K562 (cell line): Measurements from ENCODE around the gene CDCP2. TPM values are rescaled to one million over a fixed set of nuclear protein-coding genes. Genes with fewer than 3 reads are reported as not detected.

Source experiments
- ARID2 ChIP-seq: fragments of 450-650 bp; IDR thresholded peaks from 2 replicates; pipeline ENCODE4 v1.6.1; 2017; ENCODE audit warnings: antibody characterized with exemption, mild to moderate bottlenecking
- ASH1L ChIP-seq: fragments of 450-650 bp; IDR thresholded peaks from 2 replicates; pipeline ENCODE4 v1.6.1; 2018; ENCODE audit warnings: borderline replicate concordance, mild to moderate bottlenecking, low read depth; ENCODE audit not compliant: partially characterized antibody
- ATF7 ChIP-seq: fragments of 450-650 bp; IDR thresholded peaks from 2 replicates; pipeline ENCODE4 v1.7.1; 2014; ENCODE audit warnings: mild to moderate bottlenecking, moderate library complexity
- BMI1 ChIP-seq: fragments of 150-350 bp; IDR thresholded peaks from 2 replicates; pipeline ENCODE4 v1.6.1; 2014; ENCODE audit warnings: low read length
- CXXC5 ChIP-seq: fragments of 250-450 bp; sonication (Bioruptor Pico); IDR thresholded peaks from 2 replicates; pipeline ENCODE4 v1.8.0; 2022; ENCODE audit warnings: inconsistent platforms, mild to moderate bottlenecking, moderate library complexity
- E2F3 ChIP-seq: fragments of 250-450 bp; sonication (Bioruptor Pico); IDR thresholded peaks from 2 replicates; pipeline ENCODE4 v1.4.0; 2020; ENCODE audit warnings: mild to moderate bottlenecking
- ELF1 ChIP-seq: fragments of 200-800 bp; sonication (Bioruptor generic); IDR thresholded peaks from 2 replicates; pipeline ENCODE4 v1.6.1; 2016; ENCODE audit warnings: missing genetic modification characterization, missing compliant biosample characterization
- FOXP1 ChIP-seq: sonication (generic); formaldehyde crosslinking; IDR thresholded peaks from 2 replicates; pipeline ENCODE4 v1.8.0; 2022; ENCODE audit warnings: mild to moderate bottlenecking, missing genetic modification reagents
- GABPB1 ChIP-seq: sonication (generic); formaldehyde crosslinking; IDR thresholded peaks from 2 replicates; pipeline ENCODE4 v1.8.0; 2022; ENCODE audit warnings: mild to moderate bottlenecking, missing genetic modification reagents
- GTF3C2 ChIP-seq: IDR thresholded peaks from 3 replicates; pipeline ENCODE4 v1.6.1; 2011; ENCODE audit warnings: borderline replicate concordance, mild to moderate bottlenecking, moderate library complexity; ENCODE audit not compliant: insufficient read length; ENCODE audit errors: extremely low read depth
- KDM5B ChIP-seq: fragments of 200-600 bp; sonication (generic); IDR thresholded peaks from 2 replicates; pipeline ENCODE4 v1.6.1; 2012; ENCODE audit warnings: low read depth, mild to moderate bottlenecking, moderate library complexity, low read length, control low read depth, inconsistent platforms; ENCODE audit not compliant: insufficient replicate concordance
- MAZ ChIP-seq, 2 experiments: fragments of 450-650 bp in 1 of 2; sonication (generic) in 1 of 2; formaldehyde crosslinking; IDR thresholded peaks in 1 of 2; conservative IDR thresholded peaks in 1 of 2; 2 replicates each; pipeline versions ENCODE4 v1.4.0 to v1.5.0; 2020; ENCODE audit warnings: mild to moderate bottlenecking in 1 of 2, missing genetic modification reagents in 1 of 2
- NFATC3 ChIP-seq: fragments of 450-650 bp; IDR thresholded peaks from 2 replicates; pipeline ENCODE4 v1.6.1; 2017; ENCODE audit warnings: mild to moderate bottlenecking
- NR1H2 ChIP-seq: sonication (generic); formaldehyde crosslinking; IDR thresholded peaks from 2 replicates; pipeline ENCODE4 v1.4.0; 2020; ENCODE audit warnings: mild to moderate bottlenecking, missing genetic modification reagents
- POLR3G ChIP-seq: IDR thresholded peaks from 2 replicates; pipeline ENCODE4 v1.6.1; 2011; ENCODE audit not compliant: insufficient read length, insufficient replicate concordance; ENCODE audit errors: extremely low read depth
- RAD21 ChIP-seq, 2 experiments: fragments of 250-450 bp in 1 of 2; fragments of 450-650 bp in 1 of 2; sonication (Bioruptor Pico) in 1 of 2; formaldehyde crosslinking in 1 of 2; IDR thresholded peaks in 1 of 2; conservative IDR thresholded peaks in 1 of 2; 2 replicates each; pipeline versions ENCODE4 v1.4.0 to v1.8.0; 2020 to 2022; ENCODE audit warnings: mild to moderate bottlenecking in 2 of 2, moderate library complexity in 1 of 2
- RFX7 ChIP-seq: fragments of 250-450 bp; sonication (Bioruptor Pico); IDR thresholded peaks from 2 replicates; pipeline ENCODE4 v1.5.1; 2021; ENCODE audit warnings: mild to moderate bottlenecking
- SAP30 ChIP-seq: fragments of 200-600 bp; sonication (generic); IDR thresholded peaks from 2 replicates; pipeline ENCODE4 v1.6.1; 2012; ENCODE audit warnings: borderline replicate concordance, low read depth, mild to moderate bottlenecking, moderate library complexity, low read length, control low read depth, inconsistent platforms; ENCODE audit not compliant: insufficient read depth, poor library complexity, severe bottlenecking
- SIRT6 ChIP-seq: IDR thresholded peaks from one replicate; pipeline ENCODE4 v1.6.1; 2012; ENCODE audit warnings: low read depth, mild to moderate bottlenecking, control low read depth, inconsistent platforms, low read length, moderate library complexity
- TCF3 ChIP-seq: sonication (generic); formaldehyde crosslinking; IDR thresholded peaks from 2 replicates; pipeline ENCODE4 v1.4.0; 2020; ENCODE audit warnings: mild to moderate bottlenecking, missing genetic modification reagents
- ZNF124 ChIP-seq: sonication (generic); formaldehyde crosslinking; IDR thresholded peaks from 2 replicates; pipeline ENCODE4 v1.8.1; 2022; ENCODE audit warnings: missing genetic modification reagents
- ZNF133 ChIP-seq: fragments of 250-450 bp; sonication (Bioruptor Pico); IDR thresholded peaks from 2 replicates; pipeline ENCODE4 v1.4.0; 2020; ENCODE audit warnings: mild to moderate bottlenecking
- polyA plus RNA-seq, 8 experiments: library from polyadenylated mRNA; depleted of rRNA in 4 of 8; stranded (reverse) in 5 of 8; unstranded in 3 of 8; fragments of >200 nt; fragmentation: Nextera tagmentation in 2 of 8; fragmentation: Illumina TruSeq in 1 of 8; extraction: Ambion mirVana in 2 of 8; extraction: Trizol in 1 of 8; gene quantifications; 2 replicates each; pipeline versions ENCODE4 v1.2.1 to v1.2.3, GENCODE V29; 2011 to 2014; ENCODE audit warnings: inconsistent platforms in 1 of 8, missing spikeins in 1 of 8
- total RNA-seq, 7 experiments: library from RNA; depleted of rRNA in 6 of 7; stranded (reverse); fragments of >200 nt in 6 of 7; fragmentation: Illumina TruSeq in 2 of 7; extraction: Trizol in 2 of 7; gene quantifications; 2 replicates each; pipeline versions ENCODE4 v1.2.1 to v1.2.3, GENCODE V29; 2011 to 2021; ENCODE audit warnings: low replicate concordance in 1 of 7
- TF ChIP-seq, protein P1 (sequence below): fragments of 200-800 bp; sonication (Bioruptor generic); IDR thresholded peaks from 2 replicates; pipeline ENCODE4 v1.6.1; 2017; ENCODE audit warnings: missing genetic modification characterization, missing compliant biosample characterization
- TF ChIP-seq, protein P2 (sequence below): fragments of 250-450 bp; sonication (Bioruptor Pico); IDR thresholded peaks from 2 replicates; pipeline ENCODE4 v1.5.0; 2020; ENCODE audit warnings: mild to moderate bottlenecking

The CDCP2 gene
- total and polyA plus RNA-seq, 9 of the 15 experiments (the other 6 are each of a cell fraction or from before 2014, with no cell fraction given), result not detected

- peak; percentile 89 to 93 for TF ChIP-seq RAD21 (CRISPR knock-in tag; conservative IDR thresholded peaks at IDR 0.05 in 1 of 2, IDR thresholded peaks at IDR 0.05 in 1 of 2)
- no peak for TF ChIP-seq NFATC3
- peak; percentile 54 to 71; a peak in 2 of 4 replicates for TF ChIP-seq MAZ (CRISPR knock-in tag; conservative IDR thresholded peaks at IDR 0.05 in 1 of 2, IDR thresholded peaks at IDR 0.05 in 1 of 2)
- no peak for TF ChIP-seq RFX7 (CRISPR knock-in tag)
- no peak for TF ChIP-seq ATF7
- no peak for TF ChIP-seq ARID2
- TF ChIP-seq ASH1L, result no peak
- TF ChIP-seq POLR3G, result no peak
- TF ChIP-seq ZNF124 (CRISPR knock-in tag), result no peak
- no peak for TF ChIP-seq ELF1 (tag)
- TF ChIP-seq SIRT6, result no peak
- peak; percentile 12 for TF ChIP-seq KDM5B
- no peak for TF ChIP-seq BMI1
- TF ChIP-seq CXXC5 (CRISPR knock-in tag), result peak; percentile 53; the same call in 1 of the 2 replicates
- TF ChIP-seq GTF3C2, result no peak
- TF ChIP-seq, protein P1, sequence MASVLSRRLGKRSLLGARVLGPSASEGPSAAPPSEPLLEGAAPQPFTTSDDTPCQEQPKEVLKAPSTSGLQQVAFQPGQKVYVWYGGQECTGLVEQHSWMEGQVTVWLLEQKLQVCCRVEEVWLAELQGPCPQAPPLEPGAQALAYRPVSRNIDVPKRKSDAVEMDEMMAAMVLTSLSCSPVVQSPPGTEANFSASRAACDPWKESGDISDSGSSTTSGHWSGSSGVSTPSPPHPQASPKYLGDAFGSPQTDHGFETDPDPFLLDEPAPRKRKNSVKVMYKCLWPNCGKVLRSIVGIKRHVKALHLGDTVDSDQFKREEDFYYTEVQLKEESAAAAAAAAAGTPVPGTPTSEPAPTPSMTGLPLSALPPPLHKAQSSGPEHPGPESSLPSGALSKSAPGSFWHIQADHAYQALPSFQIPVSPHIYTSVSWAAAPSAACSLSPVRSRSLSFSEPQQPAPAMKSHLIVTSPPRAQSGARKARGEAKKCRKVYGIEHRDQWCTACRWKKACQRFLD (CRISPR knock-in tag), result no peak
- TF ChIP-seq E2F3 (CRISPR knock-in tag), result no peak
- peak; percentile 27 for TF ChIP-seq TCF3 (CRISPR knock-in tag)
- no peak for TF ChIP-seq NR1H2
- TF ChIP-seq, protein P2, sequence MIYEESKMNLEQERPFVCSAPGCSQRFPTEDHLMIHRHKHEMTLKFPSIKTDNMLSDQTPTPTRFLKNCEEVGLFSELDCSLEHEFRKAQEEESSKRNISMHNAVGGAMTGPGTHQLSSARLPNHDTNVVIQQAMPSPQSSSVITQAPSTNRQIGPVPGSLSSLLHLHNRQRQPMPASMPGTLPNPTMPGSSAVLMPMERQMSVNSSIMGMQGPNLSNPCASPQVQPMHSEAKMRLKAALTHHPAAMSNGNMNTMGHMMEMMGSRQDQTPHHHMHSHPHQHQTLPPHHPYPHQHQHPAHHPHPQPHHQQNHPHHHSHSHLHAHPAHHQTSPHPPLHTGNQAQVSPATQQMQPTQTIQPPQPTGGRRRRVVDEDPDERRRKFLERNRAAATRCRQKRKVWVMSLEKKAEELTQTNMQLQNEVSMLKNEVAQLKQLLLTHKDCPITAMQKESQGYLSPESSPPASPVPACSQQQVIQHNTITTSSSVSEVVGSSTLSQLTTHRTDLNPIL (CRISPR knock-in tag), result no peak
- no peak for TF ChIP-seq FOXP1 (CRISPR knock-in tag)
- no peak for TF ChIP-seq ZNF133 (CRISPR knock-in tag)
- TF ChIP-seq GABPB1 (CRISPR knock-in tag), result no peak
- TF ChIP-seq SAP30, result no peak
These were observed 31.2 kb downstream of the CDCP2 start (continued) for GRCh38 chr1:54121482-54122134.
